CD4-positive, alpha-beta T cell treated with Interferon gamma for 1 hour (primary cell): ENCODE measurements around the gene XPO1.
"Not testable (repeated sequence)": the region's sequence is repeated elsewhere in the genome, so short reads cannot be mapped to it uniquely, and the experiment has no call there.

Source experiments
- DNase-seq: peaks from one replicate; pipeline ENCODE4 v3.0.0-alpha.2; 2020

Gene XPO1

GRCh38 chr2:61465045-61465444 lies 73.1 kb downstream of the XPO1 start:
- DNase-seq, result no peak

DNA sequence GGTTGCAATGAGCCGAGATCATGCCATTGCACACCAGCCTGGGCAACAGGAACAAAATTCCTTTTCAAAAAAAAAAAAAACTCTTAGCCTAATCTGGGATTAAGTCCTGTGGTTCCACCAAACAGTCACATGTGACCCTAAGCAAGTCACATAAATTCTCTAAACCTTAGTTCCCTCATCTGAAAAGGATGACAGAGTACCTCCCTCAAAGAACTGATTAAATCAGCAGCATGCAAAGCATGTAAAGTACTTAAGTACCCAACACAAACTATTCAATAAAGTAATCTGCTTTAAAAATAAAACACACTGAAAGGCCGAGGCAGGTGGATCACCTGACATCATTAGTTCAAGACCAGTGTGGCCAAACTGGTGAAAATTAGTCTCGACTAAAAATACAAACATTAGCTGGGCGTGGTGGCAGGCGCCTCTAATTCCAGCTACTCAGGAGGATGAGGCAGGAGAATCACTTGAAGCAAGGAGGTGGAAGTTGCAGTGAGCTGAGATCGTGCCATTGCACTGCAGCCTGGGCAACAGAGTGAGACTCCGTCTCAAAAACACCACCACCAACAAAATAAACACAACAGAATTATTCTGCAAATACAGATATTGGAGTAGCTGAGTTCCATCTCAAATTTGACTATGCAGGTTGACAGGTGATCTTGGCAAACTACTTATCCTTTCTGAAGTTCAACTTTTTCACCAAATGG lies 74.2 kb downstream of the XPO1 start:
- DNase-seq, result no peak

DNA sequence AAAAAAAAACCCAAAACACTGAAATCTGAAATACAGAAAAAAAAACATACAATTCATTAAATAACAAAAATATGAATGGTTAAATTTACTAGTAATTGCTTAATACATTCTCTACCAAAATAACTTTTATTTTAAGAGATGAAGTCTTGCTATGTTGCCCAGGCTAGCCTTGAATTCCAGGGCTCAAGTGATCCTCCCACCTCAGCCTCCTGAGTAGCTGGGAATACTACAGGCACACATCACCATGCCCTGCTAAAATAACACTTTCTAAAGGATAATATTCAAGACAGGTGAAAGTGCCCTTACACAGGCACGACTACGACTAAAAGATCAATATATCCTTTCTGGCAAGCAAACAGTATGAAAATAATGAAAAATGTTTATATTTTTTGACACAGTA lies 76.8 kb downstream of the XPO1 start:
- no peak for DNase-seq

DNA sequence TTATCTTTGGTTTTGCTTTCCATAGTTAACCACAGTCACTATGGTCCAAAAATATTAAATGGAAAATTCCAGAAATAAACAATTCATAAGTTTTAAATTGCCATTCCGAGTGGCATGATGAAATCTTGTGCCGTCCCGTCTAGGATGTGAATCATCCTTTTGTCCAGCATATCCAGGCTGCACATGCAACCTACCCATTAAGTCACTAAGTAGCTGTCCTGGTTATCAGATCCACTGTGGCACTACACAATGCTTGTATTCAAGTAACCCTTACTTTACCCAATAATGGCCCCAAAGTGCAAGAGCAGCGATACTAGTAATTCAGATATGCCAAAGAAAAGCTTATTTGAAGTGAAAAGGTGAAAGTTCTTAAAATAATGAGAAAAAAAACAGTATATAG lies 78.0 kb downstream of the XPO1 start:
- DNase-seq, result no peak

DNA sequence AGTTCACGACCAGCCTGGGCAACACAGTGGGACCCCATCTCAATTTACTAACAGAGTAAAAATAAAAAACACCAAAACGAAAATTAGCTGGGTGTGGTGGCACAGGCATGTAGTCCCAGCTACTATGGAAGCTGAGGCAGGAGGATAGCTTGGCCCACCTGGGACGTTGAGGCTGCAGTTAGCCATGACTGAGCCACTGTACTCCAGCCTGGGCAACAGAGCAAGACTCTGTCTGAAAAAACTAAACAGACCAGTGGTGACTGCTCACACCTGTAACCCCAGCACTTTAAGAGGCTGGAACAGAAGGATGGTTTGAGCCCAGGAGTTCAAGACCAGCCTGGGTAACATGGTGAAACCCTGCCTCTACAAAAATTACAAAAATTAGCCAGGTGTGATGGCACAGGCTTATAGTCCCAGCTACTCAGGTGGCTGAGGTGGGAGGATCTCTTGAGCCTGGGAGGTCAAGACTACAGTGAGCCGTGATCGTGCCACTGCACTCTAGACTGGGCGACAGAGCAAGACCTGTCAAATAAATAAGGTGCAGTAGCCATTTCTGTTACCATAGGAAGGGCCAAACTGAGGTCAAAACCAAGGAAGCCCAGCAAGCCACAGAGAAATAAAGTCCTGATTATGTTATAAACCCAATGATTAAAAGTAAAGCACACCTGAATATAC lies 81.3 kb downstream of the XPO1 start:
- no peak for DNase-seq

- DNase-seq, result no peak
Measured at GRCh38 chr2:61456070-61456745, 81.9 kb downstream of the XPO1 start.

DNA sequence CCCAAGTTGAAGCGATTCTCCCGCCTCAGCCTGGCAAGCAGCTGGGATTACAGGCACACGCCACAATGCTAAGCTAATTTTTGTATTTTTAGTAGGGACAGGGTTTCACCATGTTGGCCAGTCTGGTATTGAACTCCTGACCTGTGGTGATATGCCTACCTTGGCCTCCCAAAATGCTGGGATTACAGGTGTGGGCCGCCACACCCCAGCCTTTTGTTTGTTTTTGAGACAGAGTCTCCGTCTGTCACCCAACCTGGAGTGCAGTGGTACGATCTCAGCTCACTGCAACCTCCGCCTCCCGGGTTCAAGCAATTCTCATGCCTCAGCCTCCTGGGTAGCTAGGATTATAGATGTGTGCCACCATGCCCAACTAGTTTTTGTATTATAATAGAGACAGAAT lies 83.2 kb downstream of the XPO1 start:
- DNase-seq, result not testable (repeated sequence)

GRCh38 chr2:61454383-61454782 lies 83.8 kb downstream of the XPO1 start:
- no peak for DNase-seq

DNA sequence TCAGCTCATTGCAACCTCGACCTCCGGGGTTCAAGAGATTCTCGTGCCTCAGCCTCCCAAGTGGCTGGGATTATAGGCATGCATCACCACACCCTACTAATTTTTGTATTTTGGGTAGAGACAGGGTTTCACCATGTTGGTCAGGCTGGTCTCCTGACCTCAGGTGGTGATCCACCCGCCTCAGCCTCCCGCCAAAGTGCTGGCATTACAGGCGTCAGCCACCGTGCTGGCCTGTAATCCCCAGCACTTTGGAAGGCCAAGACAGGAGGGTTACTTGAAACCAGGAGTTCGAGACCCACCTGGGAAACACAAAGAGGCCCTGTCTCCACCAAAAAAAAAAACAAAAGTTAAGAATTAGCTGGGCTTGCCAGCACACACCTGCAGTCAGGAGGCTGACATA lies 85.8 kb downstream of the XPO1 start:
- DNase-seq, result no peak

- no peak for DNase-seq
Measured at GRCh38 chr2:61451178-61451577, 87.0 kb downstream of the XPO1 start.

DNA sequence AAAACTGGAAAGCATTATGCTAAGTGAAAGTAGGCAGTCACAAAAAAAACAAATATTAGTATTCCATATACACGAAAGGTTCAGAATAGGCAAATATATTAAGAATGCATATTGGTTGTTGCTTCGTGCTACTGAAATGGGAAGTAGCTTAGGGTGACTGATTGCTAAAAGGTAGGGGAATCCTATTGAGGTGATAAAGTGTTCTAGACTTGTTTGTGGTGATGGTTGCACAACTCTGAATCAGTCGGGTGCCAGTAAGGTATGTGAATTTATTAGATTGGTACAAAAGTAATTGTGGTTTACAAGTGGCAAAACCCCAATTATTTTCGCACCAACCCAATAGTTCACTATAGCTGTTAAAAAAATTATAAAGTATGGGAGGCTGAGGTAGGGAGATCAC lies 88.0 kb downstream of the XPO1 start:
- DNase-seq, result no peak

GRCh38 chr2:61448229-61448628 lies 89.9 kb downstream of the XPO1 start:
- DNase-seq, result no peak

DNA sequence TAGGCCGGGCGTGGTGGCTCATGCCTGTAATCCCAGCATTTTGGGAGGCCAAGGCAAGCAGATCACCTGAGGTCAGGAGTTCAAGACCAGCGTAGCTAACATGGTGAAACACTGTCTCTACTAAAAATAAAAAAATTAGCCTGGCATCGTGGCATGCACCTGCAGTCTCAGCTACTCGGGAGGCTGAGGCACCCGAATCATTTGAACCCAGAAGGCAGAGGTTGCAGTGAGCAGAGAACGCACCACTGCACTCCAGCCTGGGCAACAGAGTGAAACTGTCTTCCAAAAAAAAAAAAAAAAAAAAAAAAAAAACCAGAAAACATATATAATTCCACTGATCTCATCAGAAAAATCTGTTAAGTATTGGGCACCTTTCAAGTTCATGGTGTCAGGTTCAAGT lies 91.2 kb downstream of the XPO1 start:
- not testable (repeated sequence) for DNase-seq

DNA sequence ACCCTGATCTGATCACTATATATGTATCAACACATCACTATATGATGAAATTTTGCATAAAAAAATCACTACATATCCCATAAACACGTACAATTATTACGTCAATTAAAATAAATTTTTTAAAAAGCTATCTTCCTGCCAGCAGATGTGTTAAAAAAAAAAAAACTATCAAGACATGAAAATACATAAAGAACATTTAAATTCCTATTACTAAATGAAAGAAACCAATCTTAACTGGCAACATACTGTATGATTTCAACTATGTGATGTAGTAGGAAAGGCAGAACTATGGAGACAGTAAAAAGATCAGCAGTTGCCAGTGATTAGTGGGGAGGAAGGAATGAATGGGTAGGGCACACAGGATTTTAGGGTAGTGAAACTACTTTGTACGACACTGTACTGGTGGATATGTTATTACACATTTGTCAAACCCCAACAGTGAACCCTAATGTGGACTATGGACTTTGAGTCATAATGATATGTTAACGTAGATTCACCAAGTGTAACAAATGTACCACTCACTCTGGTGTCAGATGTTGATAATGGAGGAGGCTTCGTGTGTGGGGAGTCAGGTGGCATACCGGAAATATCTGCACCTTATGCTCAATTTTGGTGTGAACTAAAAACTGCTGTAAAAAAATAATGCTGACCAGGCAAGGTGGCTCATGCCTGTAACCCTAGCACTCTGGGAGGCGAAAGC lies 94.7 kb downstream of the XPO1 start:
- DNase-seq, result no peak

- no peak for DNase-seq
Measured at GRCh38 chr2:61439241-61440002, 98.7 kb downstream of the XPO1 start.

DNA sequence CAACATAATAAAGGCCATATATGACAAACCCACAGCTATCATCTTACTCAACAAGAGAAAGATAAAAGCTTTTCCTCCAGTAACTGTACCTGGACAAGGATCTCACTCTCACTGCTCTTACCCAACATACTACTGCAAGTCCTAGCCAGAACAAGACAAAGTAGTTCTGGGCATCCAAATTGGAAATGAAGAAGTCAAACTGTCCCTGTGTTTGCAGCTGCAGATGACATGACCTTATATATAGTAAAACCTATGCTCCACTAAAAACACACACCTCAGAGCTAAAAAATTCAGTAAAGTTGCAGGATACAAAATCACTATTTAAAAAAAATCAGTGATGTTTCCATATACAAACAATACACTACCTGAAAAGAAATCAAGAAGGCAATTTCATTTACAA lies 99.5 kb downstream of the XPO1 start:
- DNase-seq, result no peak

DNA sequence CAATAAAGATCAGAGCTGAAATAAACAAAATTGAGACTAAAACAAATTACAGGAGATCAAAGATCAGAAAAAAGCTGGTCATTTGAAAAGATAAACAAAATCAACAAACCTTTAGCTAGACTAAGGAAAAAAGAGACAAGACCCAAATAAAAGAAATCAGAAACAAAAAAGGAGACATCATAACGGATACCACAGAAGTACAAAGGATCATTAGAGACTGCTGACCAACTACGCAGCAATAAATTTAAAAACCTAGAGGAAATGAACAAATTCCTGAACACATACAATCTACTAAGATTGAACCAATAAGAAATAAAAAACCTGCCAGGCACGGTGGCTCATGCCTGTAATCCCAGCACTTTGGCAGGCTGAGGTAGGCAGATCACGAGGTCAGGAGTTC lies 101.0 kb downstream of the XPO1 start:
- no peak for DNase-seq

DNA sequence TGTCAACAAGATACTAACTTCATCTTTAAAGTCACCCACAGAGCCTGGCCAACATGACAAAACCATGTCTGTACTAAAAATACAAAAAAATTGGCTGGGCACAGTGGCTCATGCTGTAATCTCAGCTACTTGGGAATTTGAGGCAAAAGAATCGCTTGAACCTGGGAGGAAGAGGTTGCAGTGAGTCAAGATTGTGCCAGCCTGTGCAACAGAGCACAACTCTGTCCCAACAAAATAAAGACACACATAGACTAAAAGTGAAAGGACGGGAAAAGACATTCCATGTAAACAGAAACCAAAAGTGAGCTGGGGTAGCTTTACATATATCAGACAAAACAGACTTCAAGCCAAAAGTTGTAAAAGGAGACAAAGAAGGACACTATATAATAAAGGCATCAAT lies 102.1 kb downstream of the XPO1 start:
- DNase-seq, result no peak

DNA sequence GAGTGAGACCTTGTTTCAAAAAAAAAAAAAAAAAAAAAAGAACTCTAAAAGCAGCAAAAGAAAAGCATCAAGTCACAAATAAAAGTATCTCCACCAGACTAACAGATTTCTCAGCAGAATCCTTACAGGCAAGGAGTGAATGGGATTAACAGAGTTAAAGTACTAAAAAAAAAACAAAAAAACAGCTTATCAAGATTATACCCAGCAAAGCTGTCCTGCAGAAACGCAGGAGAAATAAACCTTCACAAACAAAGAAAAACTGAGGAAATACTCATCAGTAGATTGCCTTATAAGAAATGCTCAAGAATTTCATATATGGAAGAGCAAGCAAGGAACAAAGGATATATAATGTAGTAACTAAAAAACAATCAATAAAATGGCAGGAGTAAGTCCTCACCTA lies 102.9 kb downstream of the XPO1 start:
- no peak for DNase-seq

- DNase-seq, result peak; percentile 14
Measured at GRCh38 chr2:61434314-61434713, 103.8 kb downstream of the XPO1 start.

- DNase-seq, result no peak
Measured at GRCh38 chr2:61433606-61434005, 104.5 kb downstream of the XPO1 start.

DNA sequence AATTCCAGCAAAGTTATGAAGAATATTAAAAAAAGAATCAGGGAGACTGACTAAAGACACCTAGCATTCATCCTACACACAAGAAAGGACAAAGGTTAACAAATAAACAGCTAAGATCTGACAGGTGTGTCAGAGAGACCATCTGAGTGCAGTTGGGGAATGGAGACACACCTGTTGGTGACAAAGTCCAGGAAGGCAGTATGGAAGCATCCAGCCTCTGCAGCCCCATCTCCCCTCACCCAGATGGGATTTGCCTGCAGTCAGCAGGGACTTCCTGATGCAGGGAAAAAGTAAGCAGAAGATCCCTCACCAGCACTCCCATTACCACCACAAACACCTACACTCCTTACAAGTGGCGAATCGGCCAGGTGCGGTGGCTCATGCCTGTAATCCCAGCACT lies 105.2 kb downstream of the XPO1 start:
- no peak for DNase-seq

GRCh38 chr2:61431345-61431744 lies 106.8 kb downstream of the XPO1 start:
- no peak for DNase-seq
